Right cardiac atrium (tissue), 5 donors: Measurements from ENCODE around the gene UGT2B10. TPM values are rescaled to one million over a fixed set of nuclear protein-coding genes. Genes with fewer than 3 reads are reported as not detected.
"Not testable (repeated sequence)": the region's sequence is repeated elsewhere in the genome, so short reads cannot be mapped to it uniquely, and the experiment has no call there.

Source experiments
- ATAC-seq, 2 donors: fragments of 200-7000 bp; cut with Tn5 transposase; one replicate each; pipeline versions ENCODE4 v1.8.0 to v1.9.1; 2020; ENCODE audit warnings: moderate library complexity in 2 of 2, mild to moderate bottlenecking in 1 of 2
- DNase-seq, 3 donors: peaks; one replicate each; pipeline ENCODE4 v3.0.0-alpha.2; 2020
- H3K27ac ChIP-seq: one replicate; pipeline ENCODE4 v1.5.1; 2013; ENCODE audit warnings: mild to moderate bottlenecking, low read length, control low read depth, moderate library complexity
- H3K27me3 ChIP-seq: one replicate; pipeline ENCODE4 v1.6.1; 2013; ENCODE audit not compliant: control insufficient read depth, insufficient read depth
- H3K4me1 ChIP-seq: one replicate; pipeline ENCODE4 v1.6.1; 2013; ENCODE audit warnings: low read length; ENCODE audit not compliant: control insufficient read depth, insufficient read depth
- H3K4me3 ChIP-seq: one replicate; pipeline ENCODE4 v1.5.1; 2013; ENCODE audit warnings: low read length, control low read depth
- H3K9me3 ChIP-seq: one replicate; pipeline ENCODE4 v1.6.1; 2013; ENCODE audit warnings: low read length; ENCODE audit not compliant: control insufficient read depth
- WGBS: extraction: QIAGEN DNeasy Blood & Tissue Kit; methylation state at CpG from one replicate; pipeline ENCODE4 v1.1.7; 2013; 5-methylcytosine and 5-hydroxymethylcytosine counted together
- intact Hi-C, 4 donors: fragments of 100-400 bp; cut with DNase I; formaldehyde crosslinking; loops; one replicate each; pipeline versions ENCODE4 v1.11.0 to v1.14.0; 2022 to 2023
- polyA plus RNA-seq: library from polyadenylated mRNA; stranded (reverse); fragments of 200-250 nt; gene quantifications from one replicate; pipeline ENCODE4 v1.2.3, GENCODE V29; 2013
- total RNA-seq, 4 donors: library from RNA; stranded (reverse); fragmentation: NEBNext Ultra II Directional; extraction: Animal tissue kit (Norgen Biotek cat#: 25700); gene quantifications; one replicate each; pipeline ENCODE4 v1.2.1, GENCODE V29; 2021
- donor health status: healthy with polysubstance abuse.
- donor health status: DM: no; HTN: yes; CAD: no.
- donor health status: DM: no; HTN: no; CAD: no.
- donor health status: DM: no; HTN: yes; CAD: no; lungs with severe emphysema.
- donor health status: DM: yes; HTN: yes; CAD: no.

The UGT2B10 gene
- total and polyA plus RNA-seq, 5 donors, result not detected

DNA sequence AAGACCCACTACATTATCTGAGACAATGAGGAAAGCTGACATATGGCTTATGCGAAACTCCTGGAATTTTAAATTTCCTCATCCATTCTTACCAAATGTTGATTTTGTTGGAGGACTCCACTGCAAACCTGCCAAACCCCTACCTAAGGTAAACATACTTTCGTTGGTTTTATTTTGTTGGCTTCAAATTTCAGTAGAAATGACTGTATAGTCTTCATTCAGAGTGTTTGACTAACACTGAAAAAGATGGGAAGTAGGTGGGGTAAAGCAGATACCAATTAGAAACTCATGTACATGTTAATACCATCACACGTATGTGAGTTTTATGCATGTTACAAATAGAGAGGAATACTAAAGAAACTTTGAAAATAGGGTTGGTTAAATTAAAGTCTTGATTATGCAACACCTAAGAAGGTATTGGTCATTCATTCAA, 2.3 kb downstream of the UGT2B10 start:
- 66% methylated on average over 3 of the region's 3 CpGs for WGBS

GRCh38 chr4:68831642-68832041, 15.8 kb downstream of the UGT2B10 start:
- DNase-seq (no peak), ATAC-seq (no peak)
- intact Hi-C loops, result no loop called here

More for the DNA sequence above, 2.3 kb downstream of the UGT2B10 start:
- H3K9me3 ChIP-seq, DNase-seq, H3K4me1 ChIP-seq, H3K27me3 ChIP-seq, H3K27ac ChIP-seq, ATAC-seq, intact Hi-C loops, H3K4me3 ChIP-seq: not testable (repeated sequence)

GRCh38 chr4:68850293-68850692, 34.5 kb downstream of the UGT2B10 start:
- WGBS, result 52% methylated on average over 3 of the region's 3 CpGs
- no peak overlapping the region for H3K4me3 ChIP-seq
- no peak for DNase-seq
- H3K27ac ChIP-seq, result no peak overlapping the region
- intact Hi-C loops, result no loop called here
- no peaks in the 10 kb centered on the region for H3K4me1 ChIP-seq
- no peaks in the 10 kb centered on the region for H3K27me3 ChIP-seq
- H3K9me3 ChIP-seq, result no peaks in the 10 kb centered on the region
- no peak for ATAC-seq

More at GRCh38 chr4:68831642-68832041, 15.8 kb downstream of the UGT2B10 start:
- H3K4me3 ChIP-seq, result no peak overlapping the region
- no peaks in the 10 kb centered on the region for H3K27me3 ChIP-seq
- no peaks in the 10 kb centered on the region for H3K4me1 ChIP-seq
- H3K9me3 ChIP-seq, result no peaks in the 10 kb centered on the region
- H3K27ac ChIP-seq, result no peak overlapping the region

DNA sequence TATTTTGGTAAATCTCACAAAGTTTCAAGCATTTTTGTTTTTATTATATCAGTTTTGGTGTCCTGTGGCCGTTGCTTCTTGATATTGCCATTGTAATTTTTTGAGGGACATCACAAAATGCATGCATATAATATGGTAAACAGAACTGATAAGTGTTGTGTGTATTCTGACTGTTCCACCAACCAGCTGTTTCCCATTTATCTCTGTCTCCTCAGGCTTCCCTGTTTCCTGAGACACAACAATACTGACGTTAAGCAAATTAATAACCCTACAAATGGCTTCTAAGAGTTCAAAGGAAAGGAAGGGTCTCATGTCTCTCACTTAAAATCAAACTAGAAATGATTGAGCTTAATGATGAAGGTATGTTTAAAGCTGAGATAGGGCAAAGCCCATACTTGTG, 40.0 kb downstream of the UGT2B10 start:
- Histone ChIP-seq H3K9me3 (no peaks in the 10 kb centered on the region), H3K27me3 (no peaks in the 10 kb centered on the region), H3K27ac (no peak overlapping the region), H3K4me3 (no peak overlapping the region), H3K4me1 (no peaks in the 10 kb centered on the region)
- no peak for DNase-seq
- intact Hi-C loops, result no loop called here
- ATAC-seq, result no peak
- WGBS, result 34% methylated on average over 2 of the region's 2 CpGs

GRCh38 chr4:68858039-68858438, 42.2 kb downstream of the UGT2B10 start:
- no peak overlapping the region for H3K4me3 ChIP-seq
- no peak overlapping the region for H3K27ac ChIP-seq
- no peaks in the 10 kb centered on the region for H3K9me3 ChIP-seq
- ATAC-seq (no peak), DNase-seq (no peak)
- intact Hi-C loops, result no loop called here
- no peaks in the 10 kb centered on the region for H3K4me1 ChIP-seq
- H3K27me3 ChIP-seq, result no peaks in the 10 kb centered on the region

- Histone ChIP-seq H3K27me3 (no peaks in the 10 kb centered on the region), H3K4me3 (no peak overlapping the region), H3K4me1 (no peaks in the 10 kb centered on the region), H3K27ac (no peak overlapping the region), H3K9me3 (no peaks in the 10 kb centered on the region)
- intact Hi-C loops, result no loop called here
- no peak for DNase-seq
- 68% methylated on average over 1 of the region's 1 CpG for WGBS
- no peak for ATAC-seq
Measured at GRCh38 chr4:68859655-68860054, 43.9 kb downstream of the UGT2B10 start.

DNA sequence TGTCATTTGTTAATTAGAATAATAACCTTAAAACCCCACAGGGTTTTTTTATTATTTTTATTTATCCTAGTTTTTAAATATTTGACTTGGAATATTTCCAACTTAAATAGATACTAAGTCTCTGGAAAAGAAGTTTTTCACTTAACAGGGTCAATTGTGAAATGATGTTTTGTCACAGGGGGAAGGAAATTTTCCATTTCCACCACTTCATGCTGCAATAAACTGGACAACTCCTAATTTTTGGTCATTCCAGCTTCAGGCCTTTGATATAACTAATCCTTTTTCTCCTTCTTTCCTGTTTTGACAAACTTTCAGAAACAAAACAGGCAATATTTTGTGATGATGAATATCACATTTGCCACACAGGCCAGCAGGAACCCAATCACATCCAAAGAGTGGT, 45.3 kb downstream of the UGT2B10 start:
- no peak for ATAC-seq
- H3K4me3 ChIP-seq, result no peak overlapping the region
- no peak overlapping the region for H3K27ac ChIP-seq
- H3K27me3 ChIP-seq, result no peaks in the 10 kb centered on the region
- DNase-seq, result no peak
- no peaks in the 10 kb centered on the region for H3K9me3 ChIP-seq
- no peaks in the 10 kb centered on the region for H3K4me1 ChIP-seq
- intact Hi-C loops, result no loop called here

DNA sequence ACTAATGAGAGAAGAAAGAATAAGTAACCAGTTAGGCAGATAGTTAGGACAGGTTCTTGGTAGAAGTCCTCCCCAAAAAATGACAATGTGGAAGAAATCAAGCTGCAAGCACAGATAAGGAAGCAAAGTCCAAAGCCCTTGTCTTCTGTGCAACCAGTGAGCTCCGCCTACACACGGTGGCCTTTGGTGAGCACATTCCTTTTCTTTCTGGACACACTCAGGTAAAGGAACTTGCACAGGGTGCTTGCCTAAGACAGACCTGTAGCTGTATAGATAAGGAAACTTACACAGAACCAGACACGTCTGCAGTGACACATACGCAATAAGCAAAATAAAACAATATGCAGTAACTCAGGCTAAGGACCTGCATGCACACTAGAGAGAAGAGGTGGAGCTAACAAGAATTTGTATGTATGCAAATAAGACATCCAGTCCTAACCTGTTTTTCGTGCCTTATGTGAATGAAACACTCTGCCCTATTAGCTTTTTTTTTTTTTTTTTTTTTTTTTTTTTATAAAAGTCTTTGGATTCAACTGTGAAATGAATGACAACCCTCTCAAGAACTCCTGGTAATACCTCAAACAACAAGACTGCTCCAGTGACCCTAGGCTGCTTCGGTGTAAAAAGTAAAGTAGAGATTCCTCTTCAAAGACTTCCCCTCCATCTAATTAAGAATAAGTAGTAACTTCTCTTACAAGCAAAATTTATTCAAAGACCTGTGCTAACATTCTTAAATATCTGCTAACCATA, 48.8 kb downstream of the UGT2B10 start:
- 75% methylated on average over 6 of the region's 6 CpGs for WGBS
- no peak overlapping the region for H3K4me3 ChIP-seq
- H3K4me1 ChIP-seq, result no peaks in the 10 kb centered on the region
- no peaks in the 10 kb centered on the region for H3K27me3 ChIP-seq
- H3K9me3 ChIP-seq, result no peaks in the 10 kb centered on the region
- ATAC-seq (no peak), DNase-seq (no peak)
- no peak overlapping the region for H3K27ac ChIP-seq
- intact Hi-C loops, result no loop called here

DNA sequence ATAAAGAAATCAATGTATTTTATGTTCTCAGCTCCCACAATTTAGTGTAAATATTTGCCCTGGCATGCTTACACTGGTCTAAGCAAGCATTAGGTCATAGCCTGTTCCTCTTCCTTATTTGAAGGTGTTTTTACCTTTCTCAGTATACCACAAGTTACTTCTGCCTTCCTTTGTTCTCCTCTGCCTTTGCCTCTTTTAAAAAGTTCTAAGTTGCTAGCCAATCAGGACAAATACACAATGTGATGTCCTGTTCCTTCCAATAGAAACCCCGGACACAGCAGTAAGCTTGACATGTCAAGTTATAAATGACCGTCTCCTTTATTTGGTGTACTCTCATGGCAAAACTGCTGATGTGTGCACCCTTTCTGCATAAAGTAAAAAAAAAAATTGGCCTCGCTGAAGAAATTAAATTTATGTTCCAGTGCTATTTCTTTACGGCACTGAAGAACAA, 49.4 kb downstream of the UGT2B10 start:
- Histone ChIP-seq H3K27me3 (no peaks in the 10 kb centered on the region), H3K4me3 (no peak overlapping the region), H3K9me3 (no peaks in the 10 kb centered on the region), H3K27ac (no peak overlapping the region), H3K4me1 (no peaks in the 10 kb centered on the region)
- ATAC-seq (no peak), DNase-seq (no peak)
- WGBS, result 89% methylated on average over 4 of the region's 4 CpGs
- intact Hi-C loops, result no loop called here

DNA sequence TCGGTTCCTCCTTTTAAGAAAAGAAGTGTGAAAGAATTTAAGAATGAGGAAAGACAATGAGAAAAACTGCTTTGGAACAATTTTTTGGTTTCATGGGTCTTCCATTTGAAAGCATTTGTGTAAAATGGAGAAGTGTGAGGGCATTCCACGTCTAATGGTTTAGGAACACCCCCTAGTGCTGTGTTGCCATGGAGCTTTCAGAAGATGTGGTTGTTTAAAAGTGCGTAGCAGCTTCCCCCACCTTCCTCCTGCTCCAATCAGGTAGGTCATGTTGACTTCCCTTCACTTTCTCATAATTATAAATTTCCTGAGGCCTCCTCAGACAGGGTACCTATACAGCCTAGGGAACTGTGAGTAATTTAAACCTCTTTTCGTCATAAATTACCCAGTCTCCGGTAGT, 50.0 kb downstream of the UGT2B10 start:
- no peak for ATAC-seq
- Histone ChIP-seq H3K9me3 (no peaks in the 10 kb centered on the region), H3K27me3 (no peaks in the 10 kb centered on the region), H3K4me1 (no peaks in the 10 kb centered on the region), H3K27ac (no peak overlapping the region), H3K4me3 (no peak overlapping the region)
- WGBS, result 71% methylated on average over 5 of the region's 5 CpGs
- intact Hi-C loops, result no loop called here
- DNase-seq, result no peak

DNA sequence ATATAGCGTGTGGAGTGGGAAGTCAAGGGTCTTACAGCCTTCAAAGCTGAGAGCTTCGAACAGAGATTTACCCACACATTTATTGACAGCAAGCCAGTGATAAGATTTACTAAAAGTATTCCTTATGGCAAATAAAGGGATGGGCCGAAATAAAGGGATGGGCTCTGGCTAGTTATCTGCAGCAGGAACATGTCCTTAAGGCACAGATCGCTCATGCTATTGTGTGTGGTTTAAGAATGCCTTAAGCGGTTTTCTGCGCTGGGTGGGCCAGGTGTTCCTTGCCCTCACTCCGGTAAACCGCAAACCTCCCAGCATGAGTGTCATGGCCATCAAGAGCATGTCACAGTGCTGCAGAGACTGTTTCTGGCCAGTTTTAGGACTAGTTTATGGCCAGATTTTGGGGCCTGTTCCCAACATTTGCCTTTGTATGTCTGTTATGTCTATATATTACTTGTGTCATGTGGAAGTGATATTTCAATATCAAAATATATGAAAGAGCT, 53.5 kb downstream of the UGT2B10 start:
- Histone ChIP-seq H3K27ac (no peak overlapping the region), H3K4me1 (no peaks in the 10 kb centered on the region), H3K9me3 (no peaks in the 10 kb centered on the region), H3K4me3 (no peak overlapping the region), H3K27me3 (no peaks in the 10 kb centered on the region)
- intact Hi-C loops, result no loop called here
- DNase-seq (no peak), ATAC-seq (no peak)
- WGBS, result 84% methylated on average over 8 of the region's 8 CpGs
